Retinal pigment epithelial cell (primary cell): ENCODE results near the gene GRB2.

Experiments used
- DNase-seq: peaks from one replicate; pipeline ENCODE4 v3.0.0-alpha.2; 2010; ENCODE audit warnings: low read depth
- H3K4me3 ChIP-seq: 2 replicates; pipeline ENCODE4 v1.5.1; 2011; ENCODE audit warnings: mild to moderate bottlenecking, low read length, control low read depth, moderate library complexity
- CTCF ChIP-seq: conservative IDR thresholded peaks from 2 replicates; pipeline ENCODE4 v1.5.1; 2011; ENCODE audit warnings: low read depth, low read length, control low read depth, inconsistent platforms

Gene GRB2

GRCh38 chr17:75364078-75364477, 41.4 kb downstream of the GRB2 start:
- no peak for DNase-seq
- H3K4me3 ChIP-seq, result no peak overlapping the region
- TF ChIP-seq CTCF, result no peak

- TF ChIP-seq CTCF, result no peak
Measured at GRCh38 chr17:75361996-75362395, 43.5 kb downstream of the GRB2 start.

GRCh38 chr17:75361344-75361743, 44.1 kb downstream of the GRB2 start:
- TF ChIP-seq CTCF, result no peak
- no peak for DNase-seq
- no peak overlapping the region for H3K4me3 ChIP-seq

More at GRCh38 chr17:75361996-75362395, 43.5 kb downstream of the GRB2 start:
- no peak for DNase-seq
- no peak overlapping the region for H3K4me3 ChIP-seq

GRCh38 chr17:75356260-75356937, 49.1 kb downstream of the GRB2 start:
- no peak overlapping the region for H3K4me3 ChIP-seq
- no peak for TF ChIP-seq CTCF
- DNase-seq, result no peak

- no peak for DNase-seq
- no peak overlapping the region for H3K4me3 ChIP-seq
- no peak for TF ChIP-seq CTCF
Measured at GRCh38 chr17:75353176-75353575, 52.3 kb downstream of the GRB2 start.

GRCh38 chr17:75352079-75352569, 53.4 kb downstream of the GRB2 start:
- DNase-seq, result peak; percentile 34
- no peak overlapping the region for H3K4me3 ChIP-seq
- no peak for TF ChIP-seq CTCF

- no peak overlapping the region for H3K4me3 ChIP-seq
- no peak for DNase-seq
- TF ChIP-seq CTCF, result no peak
Measured at GRCh38 chr17:75350706-75351105, 54.8 kb downstream of the GRB2 start.
